NCI-H2196 treated with DMSO at 0.1 percent for 48 hours (cell line): ENCODE results near the gene PANX2.
"Not testable (repeated sequence)": the region's sequence is repeated elsewhere in the genome, so short reads cannot be mapped to it uniquely, and the experiment has no call there.

Experiments
- DNase-seq: peaks from one replicate; lab custom pipeline; 2025; ENCODE audit not compliant: unreplicated experiment; lab: John Stamatoyannopoulos, UW

Gene PANX2

GRCh38 chr22:50147258-50148165 is 23.0 kb upstream of the PANX2 start:
- not testable (repeated sequence) for DNase-seq

- DNase-seq: no peak
These were observed 22.4 kb upstream of the PANX2 start for GRCh38 chr22:50148166-50148500.

GRCh38 chr22:50148991-50149721 is 21.4 kb upstream of the PANX2 start:
- DNase-seq: peak; percentile 59

GRCh38 chr22:50150161-50151129 is 20.1 kb upstream of the PANX2 start:
- no peak for DNase-seq

- DNase-seq: no peak
These were observed 18.7 kb upstream of the PANX2 start for GRCh38 chr22:50151571-50152537.

- DNase-seq: no peak
These were observed 17.3 kb upstream of the PANX2 start for GRCh38 chr22:50153056-50153755.

GRCh38 chr22:50153756-50154140 is 16.8 kb upstream of the PANX2 start:
- DNase-seq: no peak

GRCh38 chr22:50157709-50158375 is 12.7 kb upstream of the PANX2 start:
- DNase-seq: no peak

- DNase-seq: no peak
These were observed 9.6 kb upstream of the PANX2 start for GRCh38 chr22:50160947-50161346.

- no peak for DNase-seq
These were observed 8.8 kb upstream of the PANX2 start for GRCh38 chr22:50161508-50162390.

- no peak for DNase-seq
These were observed 8.1 kb upstream of the PANX2 start for GRCh38 chr22:50162391-50162956.

- DNase-seq: no peak
These were observed 5.0 kb upstream of the PANX2 start for GRCh38 chr22:50165436-50166123.

GRCh38 chr22:50167689-50168489 is 2.6 kb upstream of the PANX2 start:
- DNase-seq: no peak

- DNase-seq: not testable (repeated sequence)
These were observed 1.9 kb upstream of the PANX2 start for GRCh38 chr22:50168490-50169180.

GRCh38 chr22:50169181-50169759 is 1.3 kb upstream of the PANX2 start:
- DNase-seq: no peak
